DND-41 (cell line): ENCODE measurements around the gene KDELR3.

Experiments
- ATAC-seq: fragments of 200-7000 bp; cut with Tn5 transposase; 3 replicates; pipeline ENCODE4 v1.9.1; 2021; ENCODE audit warnings: low read depth; ENCODE audit not compliant: insufficient read depth
- DNase-seq: peaks from one replicate; pipeline ENCODE4 v3.0.0-alpha.2; 2020
- H2AFZ ChIP-seq: 2 replicates; pipeline ENCODE4 v1.6.0; 2012; ENCODE audit warnings: low read depth, low read length
- H3K27ac ChIP-seq: 2 replicates; pipeline ENCODE4 v1.5.1; 2012; ENCODE audit warnings: low read length, inconsistent platforms
- H3K27me3 ChIP-seq: fragments of 200-600 bp; sonication (generic); 2 replicates; pipeline ENCODE4 v1.6.0; 2012; ENCODE audit warnings: low read length, mild to moderate bottlenecking, inconsistent platforms; ENCODE audit not compliant: insufficient read depth, poor library complexity
- H3K36me3 ChIP-seq: 2 replicates; pipeline ENCODE4 v1.5.1; 2012; ENCODE audit warnings: low read length, inconsistent platforms; ENCODE audit not compliant: insufficient read depth
- H3K4me1 ChIP-seq: 2 replicates; pipeline ENCODE4 v1.5.1; 2012; ENCODE audit warnings: mild to moderate bottlenecking, low read length; ENCODE audit not compliant: insufficient read depth
- H3K4me2 ChIP-seq: 2 replicates; pipeline ENCODE4 v1.6.0; 2012; ENCODE audit warnings: mild to moderate bottlenecking, moderate library complexity, low read length, inconsistent platforms; ENCODE audit not compliant: insufficient read depth
- H3K4me3 ChIP-seq, 2 experiments: fragments of 200-600 bp in 1 of 2; shearing (Covaris generic) in 1 of 2; 2 replicates each; pipeline ENCODE4 v1.5.1; 2012 to 2016; ENCODE audit warnings: inconsistent platforms in 2 of 2, low read length in 2 of 2, mild to moderate bottlenecking in 2 of 2, low read depth in 1 of 2, moderate library complexity in 1 of 2
- H3K79me2 ChIP-seq: 2 replicates; pipeline ENCODE4 v1.6.0; 2012; ENCODE audit warnings: low read length, inconsistent platforms; ENCODE audit not compliant: insufficient read depth
- H3K9ac ChIP-seq: 2 replicates; pipeline ENCODE4 v1.6.0; 2012; ENCODE audit warnings: low read depth, mild to moderate bottlenecking, inconsistent platforms, low read length, moderate library complexity
- H3K9me3 ChIP-seq: 2 replicates; pipeline ENCODE4 v1.5.1; 2012; ENCODE audit warnings: low read length, moderate library complexity, mild to moderate bottlenecking, inconsistent platforms; ENCODE audit not compliant: insufficient read depth, severe bottlenecking
- H4K20me1 ChIP-seq: 2 replicates; pipeline ENCODE4 v1.6.0; 2012; ENCODE audit warnings: low read length; ENCODE audit not compliant: insufficient read depth
- CTCF ChIP-seq: IDR thresholded peaks from 2 replicates; pipeline ENCODE4 v1.5.1; 2012; ENCODE audit warnings: borderline replicate concordance, low read length, moderate library complexity, mild to moderate bottlenecking; ENCODE audit not compliant: poor library complexity, severe bottlenecking; ENCODE audit errors: extremely low read depth
- EZH2 ChIP-seq: IDR thresholded peaks from 3 replicates; pipeline ENCODE4 v1.6.1; 2012; ENCODE audit warnings: borderline replicate concordance, low read depth, mild to moderate bottlenecking, moderate library complexity, low read length, inconsistent platforms; ENCODE audit not compliant: severe bottlenecking

The KDELR3 gene

GRCh38 chr22:38450234-38450797 is 17.6 kb upstream of the KDELR3 start:
- H3K4me2 ChIP-seq, result no peak overlapping the region
- TF ChIP-seq CTCF, result no peak
- TF ChIP-seq EZH2, result no peak
- H3K79me2 ChIP-seq, result no peaks in the 10 kb centered on the region
- no peaks in the 10 kb centered on the region for H3K4me1 ChIP-seq
- H4K20me1 ChIP-seq, result peaks cover 6% of the 10 kb centered on the region
- no peaks in the 10 kb centered on the region for H3K9me3 ChIP-seq
- H3K27me3 ChIP-seq, result peaks cover 28% of the 10 kb centered on the region
- no peak for ATAC-seq
- no peak overlapping the region for H3K27ac ChIP-seq
- H3K4me3 ChIP-seq, result no peak overlapping the region
- H3K36me3 ChIP-seq, result no peaks in the 10 kb centered on the region
- H2AFZ ChIP-seq, result no peak overlapping the region
- no peak for DNase-seq
- no peak overlapping the region for H3K9ac ChIP-seq

- ATAC-seq (no peak), DNase-seq (no peak)
- Histone ChIP-seq H3K27me3 (peaks cover 30% of the 10 kb centered on the region), H3K4me1 (no peaks in the 10 kb centered on the region), H3K4me3 (no peak overlapping the region), H3K9me3 (no peaks in the 10 kb centered on the region), H3K9ac (no peak overlapping the region), H4K20me1 (peaks cover 9% of the 10 kb centered on the region), H3K27ac (no peak overlapping the region), H3K79me2 (no peaks in the 10 kb centered on the region), H3K36me3 (no peaks in the 10 kb centered on the region), H2AFZ (no peak overlapping the region), H3K4me2 (no peak overlapping the region)
- TF ChIP-seq CTCF (no peak), EZH2 (no peak)
Measured at GRCh38 chr22:38451404-38451803, 16.5 kb upstream of the KDELR3 start.

GRCh38 chr22:38451864-38452263 is 16.0 kb upstream of the KDELR3 start:
- Histone ChIP-seq H3K79me2 (no peaks in the 10 kb centered on the region), H3K36me3 (no peaks in the 10 kb centered on the region), H3K4me3 (no peak overlapping the region), H3K4me1 (no peaks in the 10 kb centered on the region), H4K20me1 (peaks cover 11% of the 10 kb centered on the region), H3K4me2 (no peak overlapping the region), H2AFZ (no peak overlapping the region), H3K27me3 (peaks cover 34% of the 10 kb centered on the region), H3K27ac (no peak overlapping the region), H3K9ac (no peak overlapping the region), H3K9me3 (no peaks in the 10 kb centered on the region)
- no peak for TF ChIP-seq CTCF
- no peak for TF ChIP-seq EZH2
- ATAC-seq (no peak), DNase-seq (no peak)
